NCI-H748 (cell line): ENCODE measurements around the gene SLC13A4.

Experiments
- DNase-seq: peaks from one replicate; lab custom pipeline; 2025; ENCODE audit not compliant: unreplicated experiment; lab: John Stamatoyannopoulos, UW

The SLC13A4 gene

GRCh38 chr7:135719688-135720087 lies 8.3 kb downstream of the SLC13A4 start:
- DNase-seq, result no peak

- peak; percentile 67 for DNase-seq
Observed at GRCh38 chr7:135718794-135719437, 9.1 kb downstream of the SLC13A4 start.

GRCh38 chr7:135718219-135718618 lies 9.8 kb downstream of the SLC13A4 start:
- DNase-seq, result no peak

GRCh38 chr7:135717693-135718092 lies 10.3 kb downstream of the SLC13A4 start:
- no peak for DNase-seq

GRCh38 chr7:135716677-135717238 lies 11.2 kb downstream of the SLC13A4 start:
- DNase-seq, result peak; percentile 69

GRCh38 chr7:135715673-135716072 lies 12.3 kb downstream of the SLC13A4 start:
- DNase-seq, result no peak

GRCh38 chr7:135715055-135715522 lies 12.9 kb downstream of the SLC13A4 start:
- no peak for DNase-seq

- no peak for DNase-seq
Observed at GRCh38 chr7:135714534-135715009, 13.4 kb downstream of the SLC13A4 start.

- DNase-seq, result no peak
Observed at GRCh38 chr7:135713836-135714470, 14.0 kb downstream of the SLC13A4 start.

- DNase-seq, result no peak
Observed at GRCh38 chr7:135712796-135713195, 15.2 kb downstream of the SLC13A4 start.

GRCh38 chr7:135712182-135712782 lies 15.7 kb downstream of the SLC13A4 start:
- DNase-seq, result peak; percentile 16

GRCh38 chr7:135711139-135711469 lies 16.9 kb downstream of the SLC13A4 start:
- no peak for DNase-seq

- peak; percentile 18 for DNase-seq
Observed at GRCh38 chr7:135710417-135711138, 17.4 kb downstream of the SLC13A4 start.

GRCh38 chr7:135709508-135709907 lies 18.5 kb downstream of the SLC13A4 start:
- no peak for DNase-seq

GRCh38 chr7:135708041-135708440 lies 19.9 kb downstream of the SLC13A4 start:
- no peak for DNase-seq

GRCh38 chr7:135707570-135707966 lies 20.4 kb downstream of the SLC13A4 start:
- no peak for DNase-seq

GRCh38 chr7:135706858-135707569 lies 21.0 kb downstream of the SLC13A4 start:
- no peak for DNase-seq

GRCh38 chr7:135706038-135706742 lies 21.8 kb downstream of the SLC13A4 start:
- peak; percentile 14 for DNase-seq

GRCh38 chr7:135704698-135705097 lies 23.3 kb downstream of the SLC13A4 start:
- DNase-seq, result no peak

GRCh38 chr7:135704074-135704473 lies 23.9 kb downstream of the SLC13A4 start:
- DNase-seq, result peak; percentile 36
